HepG2 (cell line): ENCODE results near the gene TMEM117.
"Not testable (repeated sequence)": the region's sequence is repeated elsewhere in the genome, so short reads cannot be mapped to it uniquely, and the experiment has no call there.

Experiments used
- CBX2 ChIP-seq, 2 experiments: fragments of 200-600 bp in 1 of 2; sonication (generic); formaldehyde crosslinking in 1 of 2; IDR thresholded peaks; 2 replicates each; pipeline versions ENCODE4 v1.7.0 to v1.8.1; 2018 to 2022; ENCODE audit warnings: low read depth in 2 of 2, low read length in 1 of 2, mild to moderate bottlenecking in 1 of 2, missing genetic modification reagents in 1 of 2
- DNMT1 ChIP-seq: sonication (generic); formaldehyde crosslinking; IDR thresholded peaks from 2 replicates; pipeline ENCODE4 v1.5.1; 2020; ENCODE audit warnings: mild to moderate bottlenecking, missing genetic modification reagents
- MAX ChIP-seq: IDR thresholded peaks from 2 replicates; pipeline ENCODE4 v1.6.1; 2012; ENCODE audit warnings: inconsistent platforms
- MXD3 ChIP-seq: IDR thresholded peaks from 2 replicates; pipeline ENCODE4 v1.6.1; 2016; ENCODE audit warnings: mild to moderate bottlenecking, missing biosample characterization, missing genetic modification reagents
- NAIF1 ChIP-seq: sonication (generic); formaldehyde crosslinking; IDR thresholded peaks from 2 replicates; pipeline ENCODE4 v1.5.0; 2020; ENCODE audit warnings: mild to moderate bottlenecking, missing genetic modification reagents, borderline replicate concordance
- NCOA1 ChIP-seq: sonication (generic); formaldehyde crosslinking; IDR thresholded peaks from 2 replicates; pipeline ENCODE4 v1.9.0; 2021; ENCODE audit warnings: missing genetic modification reagents
- NFYC ChIP-seq: IDR thresholded peaks from 2 replicates; pipeline ENCODE4 v1.6.1; 2016; ENCODE audit warnings: missing genetic modification reagents, missing compliant biosample characterization
- ZNF460 ChIP-seq: sonication (generic); formaldehyde crosslinking; IDR thresholded peaks from 2 replicates; pipeline ENCODE4 v1.5.1; 2020; ENCODE audit warnings: missing genetic modification reagents, mild to moderate bottlenecking, borderline replicate concordance

- TF ChIP-seq ZNF460 (CRISPR knock-in tag); CBX2 (IDR thresholded peaks at IDR 0.05; ENCODE audit: low read depth, low read length); CBX2 (CRISPR knock-in tag; IDR thresholded peaks at IDR 0.05; ENCODE audit: low read depth); NFYC (CRISPR knock-in tag); MAX; NCOA1 (CRISPR knock-in tag); DNMT1 (CRISPR knock-in tag); NAIF1 (CRISPR knock-in tag); MXD3: not testable (repeated sequence)
Measured at GRCh38 chr12:43847425-43848225, 11.7 kb downstream of the TMEM117 start.
